ENCODE results near the gene MCUB. TPM values are rescaled to one million over a fixed set of nuclear protein-coding genes. Genes with fewer than 3 reads are reported as not detected.

Gene MCUB
- total and polyA plus RNA-seq, 5 donors from 2014 or later = 96.3 to 208 (median 191) TPM

DNA sequence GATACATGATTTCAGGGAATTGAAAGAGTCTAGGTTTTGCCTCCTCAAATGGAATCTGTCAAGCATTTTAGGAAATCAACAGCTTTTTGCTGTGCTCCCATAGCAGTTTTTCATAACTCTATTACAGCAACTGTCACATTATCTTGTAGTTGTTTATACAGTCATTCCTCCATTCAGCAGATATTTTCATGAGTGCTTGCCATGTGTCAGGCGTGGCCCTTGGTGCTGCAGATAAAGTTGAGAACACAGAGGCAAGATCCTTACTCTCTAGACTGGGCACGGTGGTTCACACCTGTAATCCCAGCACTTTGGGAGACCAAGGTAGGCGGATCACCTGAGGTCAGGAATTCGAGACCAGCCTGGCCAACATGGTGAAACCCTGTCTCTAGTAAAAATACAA, 67.3 kb downstream of the MCUB start:
- Mint-ChIP-seq H3K27ac (no peak overlapping the region), H3K4me3 (no peak overlapping the region), H3K36me3 (peaks cover 16% of the 10 kb centered on the region), H3K4me1 (peaks cover 47 to 82% (median 52%) of the 10 kb centered on the region in 4 donors), H3K27me3 (no peaks in the 10 kb centered on the region), H3K9me3 (no peaks in the 10 kb centered on the region)
- Histone ChIP-seq H3K27ac (ENCODE audit: insufficient read depth, low read length, poor library complexity, severe bottlenecking) (no peak overlapping the region), H3K4me3 (ENCODE audit: low read depth, low read length) (no peak overlapping the region), H3K4me1 (ENCODE audit: control insufficient read depth, insufficient read depth, low read length, poor library complexity, severe bottlenecking) (peaks cover 11% of the 10 kb centered on the region), H3K36me3 (ENCODE audit: control insufficient read depth, insufficient read depth, low read length) (peaks cover 8% of the 10 kb centered on the region), H3K27me3 (ENCODE audit: control insufficient read depth, insufficient read depth, low read length) (no peaks in the 10 kb centered on the region), H3K9me3 (ENCODE audit: control insufficient read depth in 2 of 2, low read length in 2 of 2) (no peaks in the 10 kb centered on the region)
- no peak for ATAC-seq (ENCODE audit: low read depth in 2 of 2)
- no peak for DNase-seq

DNA sequence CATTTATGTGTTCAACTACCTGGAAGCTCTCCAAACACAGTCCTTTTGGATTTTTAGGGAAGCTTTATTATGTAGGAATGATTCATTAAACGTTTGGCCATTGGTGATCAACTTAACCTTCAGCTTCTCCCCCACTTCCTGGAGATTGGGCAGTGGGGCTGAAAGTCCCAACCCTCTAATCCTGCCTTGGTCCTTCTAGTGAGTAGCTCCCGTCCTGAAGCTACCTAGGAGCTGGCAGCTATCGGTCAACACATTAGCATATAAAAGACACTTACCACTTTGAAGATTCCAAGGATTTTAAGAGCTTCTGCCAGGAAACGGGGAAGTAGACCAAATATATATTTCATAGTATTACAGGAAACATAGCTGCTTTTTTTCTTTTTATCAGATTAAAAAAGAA, 69.7 kb downstream of the MCUB start:
- Histone ChIP-seq H3K4me1 (ENCODE audit: control insufficient read depth, insufficient read depth, low read length, poor library complexity, severe bottlenecking) (peaks cover 11% of the 10 kb centered on the region), H3K4me3 (ENCODE audit: low read depth, low read length) (no peak overlapping the region), H3K27ac (ENCODE audit: insufficient read depth, low read length, poor library complexity, severe bottlenecking) (peak overlapping the region; percentile 5), H3K9me3 (ENCODE audit: control insufficient read depth in 2 of 2, low read length in 2 of 2) (no peaks in the 10 kb centered on the region), H3K36me3 (ENCODE audit: control insufficient read depth, insufficient read depth, low read length) (peaks cover 4% of the 10 kb centered on the region), H3K27me3 (ENCODE audit: control insufficient read depth, insufficient read depth, low read length) (no peaks in the 10 kb centered on the region)
- peak overlapping the region in 2 of 3 donors; percentile 0 to 42 for H3K27ac Mint-ChIP-seq
- no peak overlapping the region for H3K4me3 Mint-ChIP-seq
- no peak for DNase-seq
- H3K36me3 Mint-ChIP-seq = peaks cover 10% of the 10 kb centered on the region
- peaks cover 33 to 70% (median 43%) of the 10 kb centered on the region in 4 donors for H3K4me1 Mint-ChIP-seq
- no peak for ATAC-seq (ENCODE audit: low read depth in 2 of 2)
- no peaks in the 10 kb centered on the region for H3K27me3 Mint-ChIP-seq
- no peaks in the 10 kb centered on the region for H3K9me3 Mint-ChIP-seq

DNA sequence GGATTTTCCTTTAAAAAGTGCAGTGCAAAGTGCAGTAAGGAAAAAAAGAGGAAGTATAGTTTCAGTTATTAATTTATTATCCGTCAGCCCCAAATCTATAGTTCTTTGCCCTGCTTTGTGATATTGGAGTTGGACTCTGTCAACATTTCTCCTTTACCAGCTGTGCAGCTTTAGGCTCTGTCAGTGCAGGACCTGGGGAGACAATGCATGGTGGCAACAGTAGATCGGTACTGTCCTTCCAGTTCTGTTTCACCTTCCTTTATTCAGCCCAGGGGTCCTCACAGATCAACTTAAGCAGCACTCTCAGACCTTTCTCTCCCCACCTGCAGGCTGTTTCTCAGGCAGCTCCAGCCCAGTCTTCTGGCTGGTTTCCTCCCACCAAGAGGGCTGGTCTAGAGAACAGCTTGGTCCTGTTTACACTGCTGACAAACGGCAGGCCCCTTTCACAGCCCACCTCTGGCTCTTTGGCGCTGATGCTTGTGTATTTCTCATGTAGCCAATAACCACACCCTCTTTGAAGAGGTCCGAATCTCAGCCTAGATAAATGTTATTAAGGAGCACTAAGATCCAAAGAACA, 71.6 kb downstream of the MCUB start:
- H3K36me3 Mint-ChIP-seq = peaks cover 16% of the 10 kb centered on the region
- DNase-seq = no peak
- peaks cover 23 to 73% (median 44%) of the 10 kb centered on the region in 4 donors for H3K4me1 Mint-ChIP-seq

DNA sequence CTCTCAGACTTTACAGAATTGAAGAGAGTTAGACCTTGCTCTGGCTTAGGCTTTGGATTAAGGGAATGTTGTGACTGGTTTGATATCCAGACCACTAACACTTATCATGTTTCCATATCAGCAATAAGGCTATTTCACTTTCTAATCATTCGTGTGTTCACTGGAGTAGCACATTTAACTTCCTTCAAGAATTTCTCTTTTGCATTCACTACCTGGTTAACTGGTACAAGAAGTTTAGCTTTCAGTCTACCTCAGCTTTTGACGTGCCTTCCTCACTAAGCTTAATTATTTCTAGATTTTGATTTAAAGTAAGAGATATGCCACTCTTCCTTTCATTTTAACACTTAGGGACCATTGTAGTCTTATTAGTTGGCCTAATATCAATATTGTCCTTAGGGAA, 80.6 kb downstream of the MCUB start:
- Histone ChIP-seq H3K27me3 (ENCODE audit: control insufficient read depth, insufficient read depth, low read length) (no peaks in the 10 kb centered on the region), H3K27ac (ENCODE audit: insufficient read depth, low read length, poor library complexity, severe bottlenecking) (no peak overlapping the region), H3K36me3 (ENCODE audit: control insufficient read depth, insufficient read depth, low read length) (peaks cover 10% of the 10 kb centered on the region), H3K4me3 (ENCODE audit: low read depth, low read length) (peak overlapping the region; percentile 7), H3K9me3 (ENCODE audit: control insufficient read depth in 2 of 2, low read length in 2 of 2) (no peaks in the 10 kb centered on the region), H3K4me1 (ENCODE audit: control insufficient read depth, insufficient read depth, low read length, poor library complexity, severe bottlenecking) (peaks cover 9% of the 10 kb centered on the region)
- Mint-ChIP-seq H3K27me3 (no peaks in the 10 kb centered on the region), H3K36me3 (peaks cover 30% of the 10 kb centered on the region), H3K9me3 (peaks cover 0 to 6% (median 0%) of the 10 kb centered on the region in 7 donors), H3K4me3 (no peak overlapping the region), H3K27ac (peak overlapping the region; percentile 75 to 96 (median 83)), H3K4me1 (peaks cover 22 to 63% (median 34%) of the 10 kb centered on the region in 4 donors)
- ATAC-seq (ENCODE audit: low read depth in 2 of 2) = no peak
- no peak for DNase-seq

More for the DNA sequence above, 71.6 kb downstream of the MCUB start:
- H3K27me3 Mint-ChIP-seq = no peaks in the 10 kb centered on the region
- ATAC-seq (ENCODE audit: low read depth in 2 of 2) = no peak
- Histone ChIP-seq H3K36me3 (ENCODE audit: control insufficient read depth, insufficient read depth, low read length) (peaks cover 4% of the 10 kb centered on the region), H3K27ac (ENCODE audit: insufficient read depth, low read length, poor library complexity, severe bottlenecking) (no peak overlapping the region), H3K9me3 (ENCODE audit: control insufficient read depth in 2 of 2, low read length in 2 of 2) (no peaks in the 10 kb centered on the region), H3K27me3 (ENCODE audit: control insufficient read depth, insufficient read depth, low read length) (no peaks in the 10 kb centered on the region), H3K4me3 (ENCODE audit: low read depth, low read length) (no peak overlapping the region), H3K4me1 (ENCODE audit: control insufficient read depth, insufficient read depth, low read length, poor library complexity, severe bottlenecking) (peaks cover 8% of the 10 kb centered on the region)
- peak overlapping the region in 1 of 4 donors; percentile 23 for H3K4me3 Mint-ChIP-seq
- peak overlapping the region in 2 of 3 donors; percentile 64 to 68 for H3K27ac Mint-ChIP-seq
- H3K9me3 Mint-ChIP-seq = no peaks in the 10 kb centered on the region

DNA sequence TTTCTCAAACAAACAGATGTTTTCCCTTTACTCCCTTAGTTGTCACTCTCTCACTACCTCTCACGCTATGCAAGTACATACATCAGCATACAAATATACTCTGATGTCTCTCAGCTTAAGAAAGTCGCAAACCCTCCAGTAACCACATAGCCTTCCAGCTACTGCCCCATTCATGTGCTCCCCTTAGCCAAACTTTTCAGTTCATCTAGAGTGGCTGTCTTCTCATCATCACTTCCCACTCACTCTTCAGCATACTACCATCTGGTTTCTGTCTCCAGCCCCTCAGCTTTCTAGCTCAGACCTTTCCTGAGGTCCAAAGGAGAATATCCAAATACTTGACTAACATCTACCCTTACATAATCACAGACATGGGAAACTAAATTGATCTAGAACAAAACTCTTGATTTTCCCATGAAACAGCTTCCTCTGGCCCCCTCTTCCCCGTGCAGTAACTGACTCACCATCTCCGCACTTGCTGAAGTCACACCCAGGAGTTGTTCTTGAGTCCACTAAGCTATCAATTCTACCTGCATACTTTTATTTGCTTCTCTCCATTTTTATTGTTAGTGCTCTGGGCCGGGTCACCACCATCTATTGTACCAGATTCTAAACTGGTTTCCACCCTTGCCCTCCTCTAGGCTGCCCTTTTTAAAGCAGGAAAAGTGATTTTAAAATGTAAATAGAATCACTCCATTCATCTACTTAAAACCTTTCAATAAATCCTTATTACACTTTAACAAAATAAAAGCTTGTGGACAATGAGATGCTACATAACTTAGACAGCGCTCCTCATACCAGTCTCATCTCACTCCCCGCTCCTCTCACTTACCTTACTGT, 86.0 kb downstream of the MCUB start:
- Mint-ChIP-seq H3K4me3 (no peak overlapping the region), H3K9me3 (no peaks in the 10 kb centered on the region), H3K4me1 (peaks cover 23 to 51% (median 35%) of the 10 kb centered on the region in 4 donors), H3K27ac (no peak overlapping the region), H3K27me3 (no peaks in the 10 kb centered on the region), H3K36me3 (no peaks in the 10 kb centered on the region)
- no peaks in the 10 kb centered on the region for H3K27me3 ChIP-seq (ENCODE audit: control insufficient read depth, insufficient read depth, low read length)
- ATAC-seq (ENCODE audit: low read depth in 2 of 2) = no peak
- H3K4me1 ChIP-seq (ENCODE audit: control insufficient read depth, insufficient read depth, low read length, poor library complexity, severe bottlenecking) = peaks cover 57% of the 10 kb centered on the region
- peak overlapping the region; percentile 55 for H3K4me3 ChIP-seq (ENCODE audit: low read depth, low read length)
- no peaks in the 10 kb centered on the region for H3K36me3 ChIP-seq (ENCODE audit: control insufficient read depth, insufficient read depth, low read length)
- peak in 1 of 3 donors; percentile 13 for DNase-seq
- H3K9me3 ChIP-seq (ENCODE audit: control insufficient read depth in 2 of 2, low read length in 2 of 2) = no peaks in the 10 kb centered on the region
- peak overlapping the region; percentile 76 for H3K27ac ChIP-seq (ENCODE audit: insufficient read depth, low read length, poor library complexity, severe bottlenecking)

DNA sequence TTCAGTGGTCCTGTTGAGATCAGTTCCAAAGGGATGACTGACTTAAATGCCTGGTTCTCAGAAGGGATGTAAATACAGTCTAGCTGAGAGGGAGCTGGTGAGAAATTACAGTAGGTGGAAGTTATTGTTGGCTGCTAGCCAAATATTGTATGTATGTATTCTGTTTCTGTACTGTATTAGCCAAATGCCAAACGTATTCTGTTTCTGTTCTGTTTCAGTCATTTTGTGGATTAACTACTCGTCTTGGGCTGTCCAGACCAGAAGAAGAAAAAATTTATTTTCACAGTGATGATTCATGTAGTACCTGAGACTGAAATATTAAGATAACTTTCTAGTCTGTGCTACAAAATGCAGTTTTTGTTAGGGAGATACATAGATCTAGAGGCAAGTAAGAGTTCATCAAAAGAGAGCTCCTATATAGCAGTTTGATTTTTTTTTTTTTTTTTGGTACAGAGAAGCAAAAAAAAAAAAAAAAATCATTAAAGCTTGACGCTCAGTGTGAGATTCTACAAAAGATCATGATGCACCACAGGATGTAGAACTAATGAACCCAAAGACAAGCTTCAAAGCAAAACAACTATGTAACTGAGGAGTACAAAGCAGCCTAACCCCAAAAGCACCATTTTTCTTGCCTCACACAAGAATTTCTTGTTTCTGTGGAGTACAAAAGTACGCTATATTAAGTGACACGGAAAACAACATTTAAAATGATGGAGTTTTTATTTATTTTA, 88.4 kb downstream of the MCUB start:
- Histone ChIP-seq H3K4me1 (ENCODE audit: control insufficient read depth, insufficient read depth, low read length, poor library complexity, severe bottlenecking) (peaks cover 63% of the 10 kb centered on the region), H3K9me3 (ENCODE audit: control insufficient read depth in 2 of 2, low read length in 2 of 2) (peaks cover 6 to 13% of the 10 kb centered on the region in 2 experiments), H3K27me3 (ENCODE audit: control insufficient read depth, insufficient read depth, low read length) (no peaks in the 10 kb centered on the region), H3K4me3 (ENCODE audit: low read depth, low read length) (peak overlapping the region; percentile 84), H3K27ac (ENCODE audit: insufficient read depth, low read length, poor library complexity, severe bottlenecking) (peak overlapping the region; percentile 76), H3K36me3 (ENCODE audit: control insufficient read depth, insufficient read depth, low read length) (peaks cover 11% of the 10 kb centered on the region)
- peak overlapping the region in 1 of 3 donors; percentile 98 for H3K27ac Mint-ChIP-seq
- peaks cover 15 to 47% (median 34%) of the 10 kb centered on the region in 4 donors for H3K4me1 Mint-ChIP-seq
- peaks cover 14% of the 10 kb centered on the region for H3K36me3 Mint-ChIP-seq
- DNase-seq (peak; percentile 9 to 86 (median 82)), ATAC-seq (ENCODE audit: low read depth in 2 of 2) (peak; percentile 88 to 92)
- peaks cover 0 to 10% (median 0%) of the 10 kb centered on the region in 7 donors for H3K9me3 Mint-ChIP-seq
- no peaks in the 10 kb centered on the region for H3K27me3 Mint-ChIP-seq
- peak overlapping the region; percentile 76 to 91 (median 80) for H3K4me3 Mint-ChIP-seq

DNA sequence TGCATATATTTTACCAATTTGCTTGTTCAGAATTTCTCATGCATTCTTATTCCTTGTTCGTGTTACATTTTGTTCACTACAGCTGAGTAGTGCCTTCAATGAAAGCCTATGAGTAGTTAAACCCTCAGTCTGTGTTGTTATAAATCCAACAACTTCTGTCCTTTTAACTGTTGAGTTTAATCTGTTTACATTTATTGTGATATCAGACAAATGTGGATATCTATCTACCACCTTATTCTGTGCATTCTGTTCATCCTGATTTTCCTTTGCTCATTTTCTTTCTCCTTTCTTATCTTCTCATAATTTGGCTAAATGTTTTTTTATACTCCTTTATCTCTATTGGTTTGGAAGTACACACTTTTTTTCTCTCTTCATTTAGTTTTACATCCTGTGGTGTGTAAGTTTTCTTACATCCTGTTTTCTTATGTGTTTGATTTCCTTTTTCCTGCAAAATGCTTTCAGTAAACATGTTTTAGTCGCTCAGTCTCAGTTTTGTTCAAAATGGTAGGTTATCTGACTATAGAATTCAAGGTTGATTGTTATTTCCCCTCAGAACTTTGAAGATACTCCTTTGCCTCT, 89.0 kb downstream of the MCUB start:
- no peaks in the 10 kb centered on the region for H3K27me3 ChIP-seq (ENCODE audit: control insufficient read depth, insufficient read depth, low read length)
- Mint-ChIP-seq H3K4me1 (peaks cover 15 to 46% (median 33%) of the 10 kb centered on the region in 4 donors), H3K27me3 (no peaks in the 10 kb centered on the region), H3K36me3 (peaks cover 14% of the 10 kb centered on the region), H3K9me3 (peaks cover 0 to 10% (median 0%) of the 10 kb centered on the region in 7 donors), H3K4me3 (peak overlapping the region; percentile 62 to 91 (median 76)), H3K27ac (peak overlapping the region in 1 of 3 donors; percentile 93)
- peak overlapping the region; percentile 76 for H3K27ac ChIP-seq (ENCODE audit: insufficient read depth, low read length, poor library complexity, severe bottlenecking)
- H3K4me1 ChIP-seq (ENCODE audit: control insufficient read depth, insufficient read depth, low read length, poor library complexity, severe bottlenecking) = peaks cover 63% of the 10 kb centered on the region
- DNase-seq (peak in 2 of 3 donors; percentile 48 to 62), ATAC-seq (ENCODE audit: low read depth in 2 of 2) (peak; percentile 4 to 12)
- H3K9me3 ChIP-seq (ENCODE audit: control insufficient read depth in 2 of 2, low read length in 2 of 2) = peaks cover 6 to 13% of the 10 kb centered on the region in 2 experiments
- peaks cover 11% of the 10 kb centered on the region for H3K36me3 ChIP-seq (ENCODE audit: control insufficient read depth, insufficient read depth, low read length)
- H3K4me3 ChIP-seq (ENCODE audit: low read depth, low read length) = peak overlapping the region; percentile 84
